ENCODE measurements around the gene RHOH. TPM values are rescaled to one million over a fixed set of nuclear protein-coding genes. Genes with fewer than 3 reads are reported as not detected.

Gene RHOH
- total RNA-seq, 2 donors from 2014 or later = 3.2 to 4.2 TPM

DNA sequence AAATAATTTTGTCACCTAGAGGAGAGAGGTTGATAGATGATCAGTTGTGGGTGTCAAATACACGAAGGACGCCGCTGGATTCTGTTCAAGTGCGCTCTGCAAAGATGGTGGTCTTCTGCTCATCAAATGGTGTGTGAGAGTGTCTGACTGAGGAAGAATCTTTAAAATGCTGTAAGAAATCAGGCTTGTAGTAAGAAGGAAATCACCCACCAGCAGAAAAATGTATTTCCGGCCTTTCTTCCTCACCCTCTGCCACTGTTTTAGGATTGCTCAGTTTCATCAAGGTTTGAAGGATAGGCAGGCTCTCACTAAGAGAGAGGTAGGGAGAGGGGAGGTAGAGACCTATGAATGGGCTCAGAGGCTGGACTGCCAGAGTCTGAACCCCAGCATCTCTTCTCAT is 28.7 kb downstream of the RHOH start:
- DNase-seq (ENCODE audit: low spot score) = no peak
- intact Hi-C loops (cut with DNase I) = no loop called here

- no peak for DNase-seq (ENCODE audit: low spot score)
- intact Hi-C loops (cut with DNase I) = no loop called here
Observed at GRCh38 chr4:40227284-40227683, 30.5 kb downstream of the RHOH start.

- DNase-seq (ENCODE audit: low spot score) = no peak
- intact Hi-C loops (cut with DNase I) = no loop called here
Observed at GRCh38 chr4:40228497-40229365, 31.9 kb downstream of the RHOH start.

GRCh38 chr4:40231316-40231863 is 34.6 kb downstream of the RHOH start:
- DNase-seq (ENCODE audit: low spot score) = no peak
- intact Hi-C loops (cut with DNase I) = no loop called here

DNA sequence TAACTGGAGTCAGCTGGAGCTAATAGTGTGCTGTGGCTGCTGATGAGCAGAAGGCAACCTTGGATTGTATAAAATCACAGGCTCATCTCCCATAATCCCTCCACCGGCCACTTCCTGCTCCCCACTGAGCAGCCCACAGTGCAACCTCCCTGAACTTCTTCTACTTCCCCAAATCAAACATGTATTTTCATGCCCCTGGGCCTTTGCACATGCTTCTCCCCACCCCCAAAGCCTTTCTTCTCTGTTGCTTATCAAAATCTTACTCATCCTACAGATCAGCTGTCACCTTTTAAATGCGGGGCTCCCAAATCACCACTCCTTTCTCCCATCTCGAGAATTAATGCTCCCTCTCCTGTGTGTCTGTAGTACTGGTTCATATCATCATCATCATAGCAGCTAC is 35.8 kb downstream of the RHOH start:
- intact Hi-C loops (cut with DNase I) = no loop called here

GRCh38 chr4:40233227-40233626 is 36.4 kb downstream of the RHOH start:
- intact Hi-C loops (cut with DNase I) = no loop called here
- DNase-seq (ENCODE audit: low spot score) = no peak

More for the DNA sequence above, 35.8 kb downstream of the RHOH start:
- no peak for DNase-seq (ENCODE audit: low spot score)

GRCh38 chr4:40234519-40235039 is 37.7 kb downstream of the RHOH start:
- intact Hi-C loops (cut with DNase I) = no loop called here
- DNase-seq (ENCODE audit: low spot score) = no peak

GRCh38 chr4:40238008-40238699 is 41.3 kb downstream of the RHOH start:
- intact Hi-C loops (cut with DNase I) = no loop called here
- no peak for DNase-seq (ENCODE audit: low spot score)

GRCh38 chr4:40238700-40239548 is 42.1 kb downstream of the RHOH start:
- intact Hi-C loops (cut with DNase I) = no loop called here
- no peak for DNase-seq (ENCODE audit: low spot score)

DNA sequence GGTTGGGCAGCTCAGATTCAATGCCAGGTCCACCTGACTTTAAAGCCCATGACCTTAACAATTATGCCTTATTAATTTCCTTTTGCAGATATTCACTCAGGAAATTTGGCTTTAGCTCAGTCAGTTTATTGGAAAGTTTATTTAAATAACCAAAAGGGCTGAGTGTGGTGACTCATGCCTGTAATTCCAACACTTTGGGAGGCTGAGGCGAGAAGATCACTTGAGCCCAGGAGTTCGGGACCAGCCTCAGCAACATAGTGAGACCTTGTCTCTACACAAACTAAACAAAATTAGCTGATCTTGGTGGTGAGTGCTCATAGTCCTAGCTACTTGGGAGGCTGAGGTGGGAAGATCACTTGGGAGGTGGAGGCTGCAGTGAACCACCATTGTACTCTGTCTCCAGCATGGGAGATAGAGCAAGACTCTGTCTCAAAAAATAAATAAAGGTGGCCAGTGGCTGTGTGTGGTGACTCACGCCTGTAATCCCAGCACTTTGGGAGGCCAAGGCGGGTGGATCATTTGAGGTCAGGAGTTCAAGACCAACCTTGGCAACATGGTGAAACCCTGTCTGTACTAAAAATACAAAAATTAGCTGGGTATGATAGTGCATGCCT is 43.3 kb downstream of the RHOH start:
- intact Hi-C loops (cut with DNase I) = no loop called here
- no peak for DNase-seq (ENCODE audit: low spot score)

- DNase-seq (ENCODE audit: low spot score) = no peak
- intact Hi-C loops (cut with DNase I) = no loop called here
Observed at GRCh38 chr4:40241026-40241425, 44.2 kb downstream of the RHOH start.

GRCh38 chr4:40241941-40242340 is 45.1 kb downstream of the RHOH start:
- no peak for DNase-seq (ENCODE audit: low spot score)
- intact Hi-C loops (cut with DNase I) = no loop called here

GRCh38 chr4:40243386-40243948 is 46.6 kb downstream of the RHOH start:
- DNase-seq (ENCODE audit: low spot score) = no peak
- intact Hi-C loops (cut with DNase I) = no loop called here

DNA sequence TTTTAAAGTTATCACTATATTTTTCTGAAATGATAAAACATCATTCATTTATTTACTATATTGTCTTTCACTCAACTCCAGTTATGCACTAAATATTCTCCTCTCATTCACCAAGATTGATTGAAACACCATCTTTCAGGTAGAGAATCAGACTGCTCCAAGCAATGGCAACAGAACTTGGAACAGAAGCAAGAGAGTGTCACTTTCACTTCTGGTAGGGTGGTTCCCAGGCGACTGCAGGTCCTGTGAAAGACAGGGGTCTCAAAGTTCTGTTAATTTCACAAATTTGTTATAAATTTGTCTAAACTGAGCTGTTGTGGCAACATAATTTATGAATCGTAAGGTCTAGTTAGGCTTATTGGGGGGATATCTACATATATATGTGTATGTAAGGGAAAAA is 47.8 kb downstream of the RHOH start:
- intact Hi-C loops (cut with DNase I) = no loop called here
- no peak for DNase-seq (ENCODE audit: low spot score)

DNA sequence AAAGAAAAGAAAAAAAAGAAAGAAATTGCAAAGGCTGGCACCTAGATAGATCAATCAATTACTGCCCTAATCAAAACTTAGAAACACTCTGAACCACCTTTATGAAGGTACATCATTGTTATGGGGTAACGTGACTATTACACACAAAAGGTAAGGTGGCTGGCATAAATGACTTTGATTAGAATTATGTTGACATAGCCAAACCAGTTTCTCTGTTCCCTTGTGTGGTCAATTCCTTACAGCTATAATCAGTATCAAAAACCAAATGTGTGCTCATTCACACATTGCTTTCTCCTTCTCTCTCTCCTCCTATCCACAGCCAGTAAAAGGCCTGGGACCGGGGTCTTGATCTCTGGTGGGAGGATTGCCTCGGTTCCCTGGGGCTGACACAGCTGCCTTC is 48.7 kb downstream of the RHOH start:
- no peak for DNase-seq (ENCODE audit: low spot score)
- intact Hi-C loops (cut with DNase I) = no loop called here

DNA sequence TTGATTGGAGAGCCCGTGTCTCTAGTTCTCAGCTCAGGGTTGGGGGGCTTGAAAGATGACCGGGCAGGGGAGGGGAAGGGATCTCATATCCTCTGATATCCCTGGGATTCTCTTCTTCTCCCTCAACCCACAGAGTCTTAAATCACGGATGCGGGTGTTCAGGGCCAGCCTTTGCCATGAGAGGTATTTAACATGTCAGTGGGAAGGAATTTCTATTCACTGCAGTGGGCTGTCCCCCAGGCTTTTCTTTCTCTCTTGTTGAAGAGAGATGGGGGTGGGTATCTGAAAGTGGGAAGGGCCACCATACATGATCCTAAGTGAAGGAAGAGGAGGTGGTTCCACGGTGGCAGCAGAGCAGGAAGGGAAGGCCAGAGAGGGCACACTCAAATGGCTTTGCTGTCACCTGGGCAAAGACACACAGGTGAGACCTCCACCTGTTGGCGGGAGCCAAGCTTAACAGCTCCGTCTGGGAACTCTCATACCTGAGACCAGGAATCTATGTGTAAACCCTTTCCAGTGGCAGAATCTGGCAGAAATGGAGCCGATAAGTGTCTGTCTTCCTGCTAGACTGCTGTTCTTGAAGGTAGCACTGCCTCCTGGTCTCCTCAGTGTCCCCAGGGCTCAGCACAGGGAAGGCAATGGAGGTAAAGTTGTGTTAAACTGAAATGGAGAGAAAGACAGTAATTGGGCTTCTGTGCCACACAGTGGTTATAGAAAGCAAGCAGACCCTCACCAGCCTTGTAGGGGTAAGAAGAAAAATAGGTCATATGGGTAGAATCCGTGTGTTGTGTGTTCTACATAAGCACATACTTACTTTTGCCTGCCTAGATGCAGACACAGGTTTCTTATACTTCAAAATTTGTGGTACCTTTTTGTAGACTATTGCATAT is 49.4 kb downstream of the RHOH start:
- no peak for DNase-seq (ENCODE audit: low spot score)
- intact Hi-C loops (cut with DNase I) = no loop called here

- intact Hi-C loops (cut with DNase I) = no loop called here
- no peak for DNase-seq (ENCODE audit: low spot score)
Observed at GRCh38 chr4:40246938-40247337, 50.1 kb downstream of the RHOH start.

- no peak for DNase-seq (ENCODE audit: low spot score)
- intact Hi-C loops (cut with DNase I) = no loop called here
Observed at GRCh38 chr4:40247350-40247749, 50.5 kb downstream of the RHOH start.
